Adipocyte (in vitro differentiated cells): ENCODE data around the gene ITPKB.

ENCODE experiments used
- DNase-seq: peaks from one replicate; pipeline ENCODE4 v3.0.0-alpha.2; 2015; ENCODE audit warnings: low read depth
- H3K27me3 ChIP-seq: replicated peaks from 2 replicates; pipeline ENCODE4 v1.7.0; 2013; ENCODE audit warnings: mild to moderate bottlenecking, low read length, moderate library complexity; ENCODE audit not compliant: control insufficient read depth, insufficient read depth
- H3K36me3 ChIP-seq: 2 replicates; pipeline ENCODE4 v1.7.0; 2013; ENCODE audit warnings: low read length, mild to moderate bottlenecking, moderate library complexity; ENCODE audit not compliant: control insufficient read depth, insufficient read depth, severe bottlenecking
- H3K4me1 ChIP-seq: 2 replicates; pipeline ENCODE4 v1.7.0; 2013; ENCODE audit warnings: mild to moderate bottlenecking, low read length, moderate library complexity; ENCODE audit not compliant: control insufficient read depth, insufficient read depth
- H3K4me3 ChIP-seq: 2 replicates; pipeline ENCODE4 v1.7.0; 2013; ENCODE audit warnings: mild to moderate bottlenecking, low read length, moderate library complexity
- H3K9ac ChIP-seq: 2 replicates; pipeline ENCODE4 v1.7.0; 2013; ENCODE audit warnings: mild to moderate bottlenecking, low read length, moderate library complexity
- H3K9me3 ChIP-seq: 2 replicates; pipeline ENCODE4 v1.7.0; 2013; ENCODE audit warnings: mild to moderate bottlenecking, low read length, moderate library complexity; ENCODE audit not compliant: control insufficient read depth

Gene ITPKB

GRCh38 chr1:226607821-226608220 lies 131.3 kb downstream of the ITPKB start:
- peaks cover 70% of the 10 kb centered on the region for H3K4me1 ChIP-seq
- H3K9ac ChIP-seq, result no peak overlapping the region
- no peak overlapping the region for H3K4me3 ChIP-seq
- no peaks in the 10 kb centered on the region for H3K9me3 ChIP-seq
- no peak for DNase-seq
- no peaks in the 10 kb centered on the region for H3K27me3 ChIP-seq
- no peaks in the 10 kb centered on the region for H3K36me3 ChIP-seq

- Histone ChIP-seq H3K4me3 (no peak overlapping the region), H3K36me3 (no peaks in the 10 kb centered on the region), H3K9me3 (no peaks in the 10 kb centered on the region), H3K4me1 (peaks cover 74% of the 10 kb centered on the region), H3K27me3 (no peaks in the 10 kb centered on the region), H3K9ac (peak overlapping the region; percentile 85)
- no peak for DNase-seq
These were observed 131.8 kb downstream of the ITPKB start for GRCh38 chr1:226607268-226607660.

GRCh38 chr1:226606311-226607267 lies 132.5 kb downstream of the ITPKB start:
- DNase-seq, result peak; percentile 67
- Histone ChIP-seq H3K4me1 (peaks cover 79% of the 10 kb centered on the region), H3K36me3 (no peaks in the 10 kb centered on the region), H3K9me3 (no peaks in the 10 kb centered on the region), H3K4me3 (peak overlapping the region; percentile 21), H3K27me3 (no peaks in the 10 kb centered on the region), H3K9ac (peak overlapping the region; percentile 85)

- no peak for DNase-seq
- H3K4me1 ChIP-seq, result peaks cover 76% of the 10 kb centered on the region
These were observed 133.6 kb downstream of the ITPKB start for GRCh38 chr1:226605318-226605950.

GRCh38 chr1:226604560-226605317 lies 134.3 kb downstream of the ITPKB start:
- H3K9ac ChIP-seq, result peak overlapping the region; percentile 85
- peak; percentile 56 for DNase-seq
- H3K9me3 ChIP-seq, result no peaks in the 10 kb centered on the region
- H3K27me3 ChIP-seq, result no peaks in the 10 kb centered on the region
- peaks cover 69% of the 10 kb centered on the region for H3K4me1 ChIP-seq
- no peak overlapping the region for H3K4me3 ChIP-seq
- no peaks in the 10 kb centered on the region for H3K36me3 ChIP-seq

More at GRCh38 chr1:226605318-226605950, 133.6 kb downstream of the ITPKB start:
- H3K27me3 ChIP-seq, result no peaks in the 10 kb centered on the region
- H3K36me3 ChIP-seq, result no peaks in the 10 kb centered on the region
- H3K4me3 ChIP-seq, result no peak overlapping the region
- H3K9me3 ChIP-seq, result no peaks in the 10 kb centered on the region
- peak overlapping the region; percentile 85 for H3K9ac ChIP-seq

GRCh38 chr1:226603858-226604559 lies 135.1 kb downstream of the ITPKB start:
- H3K36me3 ChIP-seq, result no peaks in the 10 kb centered on the region
- no peaks in the 10 kb centered on the region for H3K9me3 ChIP-seq
- peak overlapping the region; percentile 76 for H3K4me3 ChIP-seq
- no peak for DNase-seq
- H3K27me3 ChIP-seq, result no peaks in the 10 kb centered on the region
- H3K9ac ChIP-seq, result peak overlapping the region; percentile 85
- peaks cover 62% of the 10 kb centered on the region for H3K4me1 ChIP-seq

GRCh38 chr1:226603022-226603857 lies 135.8 kb downstream of the ITPKB start:
- H3K9ac ChIP-seq, result peak overlapping the region; percentile 85
- H3K4me3 ChIP-seq, result peak overlapping the region; percentile 76
- no peaks in the 10 kb centered on the region for H3K36me3 ChIP-seq
- H3K4me1 ChIP-seq, result peaks cover 54% of the 10 kb centered on the region
- no peaks in the 10 kb centered on the region for H3K27me3 ChIP-seq
- no peaks in the 10 kb centered on the region for H3K9me3 ChIP-seq
- peak; percentile 86 for DNase-seq

- DNase-seq, result peak; percentile 91
- Histone ChIP-seq H3K4me1 (peaks cover 51% of the 10 kb centered on the region), H3K36me3 (no peaks in the 10 kb centered on the region), H3K9me3 (no peaks in the 10 kb centered on the region), H3K4me3 (peak overlapping the region; percentile 76), H3K9ac (peak overlapping the region; percentile 85), H3K27me3 (peaks cover 3% of the 10 kb centered on the region)
These were observed 136.7 kb downstream of the ITPKB start for GRCh38 chr1:226602186-226603021.

- no peaks in the 10 kb centered on the region for H3K36me3 ChIP-seq
- no peak overlapping the region for H3K9ac ChIP-seq
- peaks cover 10% of the 10 kb centered on the region for H3K27me3 ChIP-seq
- no peak for DNase-seq
- peaks cover 46% of the 10 kb centered on the region for H3K4me1 ChIP-seq
- H3K4me3 ChIP-seq, result no peak overlapping the region
- H3K9me3 ChIP-seq, result no peaks in the 10 kb centered on the region
These were observed 137.6 kb downstream of the ITPKB start for GRCh38 chr1:226601456-226601855.
